ENCODE measurements around the gene TFIP11.

The TFIP11 gene

GRCh38 chr22:26514419-26515161 is 2.3 kb upstream of the TFIP11 start:
- Histone ChIP-seq H3K4me2 (ENCODE audit: low read depth, low read length, poor library complexity, severe bottlenecking) (peak overlapping the region; percentile 83), H3F3A (ENCODE audit: low read depth) (no peaks in the 10 kb centered on the region), H3K36me3 (ENCODE audit: insufficient read depth, low read length) (peaks cover 4% of the 10 kb centered on the region; the same call in 1 of the 2 replicates), H3K4me3 (ENCODE audit: low read length, poor library complexity, severe bottlenecking) (no peak overlapping the region), H4K20me1 (ENCODE audit: insufficient read depth, low read length, poor library complexity, severe bottlenecking) (peaks cover 10% of the 10 kb centered on the region), H3K79me2 (ENCODE audit: insufficient read depth, low read length) (peaks cover 32% of the 10 kb centered on the region), H3K9me3 (ENCODE audit: insufficient read depth, low read depth, low read length) (no peaks in the 10 kb centered on the region), H2AFZ (ENCODE audit: low read length) (no peak overlapping the region), H3K9ac (ENCODE audit: low read depth, low read length, poor library complexity, severe bottlenecking) (no peak overlapping the region), H3K9me2 (replicated peaks; ENCODE audit: low read depth, low read length) (no peaks in the 10 kb centered on the region), H3K27me3 (ENCODE audit: insufficient read depth, low read length, poor library complexity, severe bottlenecking) (no peaks in the 10 kb centered on the region), H3K4me1 (ENCODE audit: insufficient read depth, low read length, poor library complexity, severe bottlenecking) (peaks cover 25% of the 10 kb centered on the region)
- TF ChIP-seq CTCF (conservative IDR thresholded peaks at IDR 0.05; ENCODE audit: low read length) (no peak), EZH2phosphoT487 (IDR thresholded peaks at IDR 0.05; ENCODE audit: borderline replicate concordance) (no peak)

GRCh38 chr22:26513838-26514237 is 1.6 kb upstream of the TFIP11 start:
- H2AFZ ChIP-seq (ENCODE audit: low read length) = no peak overlapping the region

GRCh38 chr22:26508148-26508547 is 4.1 kb downstream of the TFIP11 start:
- Histone ChIP-seq H4K20me1 (ENCODE audit: insufficient read depth, low read length, poor library complexity, severe bottlenecking) (peaks cover 10% of the 10 kb centered on the region), H3F3A (ENCODE audit: low read depth) (peaks cover 12% of the 10 kb centered on the region), H3K4me1 (ENCODE audit: insufficient read depth, low read length, poor library complexity, severe bottlenecking) (peaks cover 29% of the 10 kb centered on the region), H3K4me2 (ENCODE audit: low read depth, low read length, poor library complexity, severe bottlenecking) (no peak overlapping the region), H3K9me2 (replicated peaks; ENCODE audit: low read depth, low read length) (no peaks in the 10 kb centered on the region), H3K36me3 (ENCODE audit: insufficient read depth, low read length) (peaks cover 46% of the 10 kb centered on the region), H3K27me3 (ENCODE audit: insufficient read depth, low read length, poor library complexity, severe bottlenecking) (no peaks in the 10 kb centered on the region), H3K9me3 (ENCODE audit: insufficient read depth, low read depth, low read length) (no peaks in the 10 kb centered on the region), H3K9ac (ENCODE audit: low read depth, low read length, poor library complexity, severe bottlenecking) (no peak overlapping the region), H3K79me2 (ENCODE audit: insufficient read depth, low read length) (peaks cover 62% of the 10 kb centered on the region), H2AFZ (ENCODE audit: low read length) (no peak overlapping the region), H3K4me3 (ENCODE audit: low read length, poor library complexity, severe bottlenecking) (no peak overlapping the region)
- TF ChIP-seq EZH2phosphoT487 (IDR thresholded peaks at IDR 0.05; ENCODE audit: borderline replicate concordance) (no peak), CTCF (conservative IDR thresholded peaks at IDR 0.05; ENCODE audit: low read length) (no peak)

More at GRCh38 chr22:26513838-26514237, 1.6 kb upstream of the TFIP11 start:
- Histone ChIP-seq H3K4me3 (ENCODE audit: low read length, poor library complexity, severe bottlenecking) (peak overlapping the region; percentile 91), H3K36me3 (ENCODE audit: insufficient read depth, low read length) (peaks cover 11% of the 10 kb centered on the region; the same call in 1 of the 2 replicates), H3K27me3 (ENCODE audit: insufficient read depth, low read length, poor library complexity, severe bottlenecking) (no peaks in the 10 kb centered on the region), H3K9me2 (replicated peaks; ENCODE audit: low read depth, low read length) (no peaks in the 10 kb centered on the region), H3K4me2 (ENCODE audit: low read depth, low read length, poor library complexity, severe bottlenecking) (peak overlapping the region; percentile 83), H4K20me1 (ENCODE audit: insufficient read depth, low read length, poor library complexity, severe bottlenecking) (peaks cover 10% of the 10 kb centered on the region), H3K9me3 (ENCODE audit: insufficient read depth, low read depth, low read length) (no peaks in the 10 kb centered on the region), H3K9ac (ENCODE audit: low read depth, low read length, poor library complexity, severe bottlenecking) (no peak overlapping the region), H3F3A (ENCODE audit: low read depth) (no peaks in the 10 kb centered on the region), H3K4me1 (ENCODE audit: insufficient read depth, low read length, poor library complexity, severe bottlenecking) (peaks cover 25% of the 10 kb centered on the region), H3K79me2 (ENCODE audit: insufficient read depth, low read length) (peaks cover 39% of the 10 kb centered on the region)
- TF ChIP-seq CTCF (conservative IDR thresholded peaks at IDR 0.05; ENCODE audit: low read length) (no peak), EZH2phosphoT487 (IDR thresholded peaks at IDR 0.05; ENCODE audit: borderline replicate concordance) (no peak)

Data from Loucy (cell line).